ENCODE results near the gene INTS6. TPM values are rescaled to one million over a fixed set of nuclear protein-coding genes. Genes with fewer than 3 reads are reported as not detected.

INTS6 gene
- polyA plus RNA-seq, 1 donor (not counting 4 experiments of a cell fraction or from before 2014, with no cell fraction given): 44.2 TPM

DNA sequence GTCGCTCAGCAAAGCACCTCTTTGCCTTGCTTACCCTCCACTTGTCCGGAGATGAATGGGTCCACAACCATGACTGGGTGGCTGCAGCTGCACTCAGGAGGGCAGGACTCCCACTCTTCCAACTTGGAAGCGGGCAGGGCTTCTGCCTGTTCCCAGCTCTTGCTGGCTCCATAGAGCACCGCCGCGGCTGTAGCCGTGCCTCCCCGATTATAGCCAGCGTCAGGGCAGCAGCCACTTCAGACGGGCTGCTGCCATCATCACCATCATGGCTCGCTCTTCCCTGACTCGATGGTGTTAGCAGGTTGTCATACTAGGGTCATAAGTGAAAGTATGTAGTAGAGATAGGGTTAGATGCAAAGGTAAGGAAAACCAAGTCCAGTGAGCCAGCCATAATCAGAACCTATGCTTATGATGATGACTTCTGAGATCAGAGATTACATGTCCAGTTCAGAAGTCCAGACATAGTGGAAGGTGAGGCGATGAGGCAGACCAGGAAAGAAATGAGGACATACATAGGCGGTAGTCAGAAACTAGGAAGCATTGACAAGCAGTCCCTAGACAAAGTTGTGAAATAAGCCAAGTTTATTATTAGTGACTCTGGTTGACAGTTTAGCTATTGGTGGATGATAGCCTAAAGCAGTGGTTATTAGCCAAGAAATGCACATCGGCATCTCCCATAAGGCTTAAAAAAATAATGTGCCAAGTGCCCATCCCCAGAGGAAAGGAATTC, 4.4 kb upstream of the INTS6 start:
- dilution Hi-C loops (cut with MboI; ENCODE audit: extremely low pct_ligation_motif_present, low sequenced_read_pairs): no loop called here
- H3K9ac ChIP-seq (ENCODE audit: control insufficient read depth, extremely low read depth, insufficient read depth, low read length): no peak overlapping the region
- DNase-seq (ENCODE audit: low read depth, low spot score) (no peak), FAIRE-seq (no peak)
- peaks cover 7% of the 10 kb centered on the region for H3K79me2 ChIP-seq (ENCODE audit: control insufficient read depth, insufficient read depth, low read length)
- peaks cover 5% of the 10 kb centered on the region for H3K4me1 ChIP-seq (ENCODE audit: control insufficient read depth, extremely low read depth, insufficient read depth, low read length)
- H4K20me1 ChIP-seq (ENCODE audit: control insufficient read depth, extremely low read depth, insufficient read depth, low read length): no peaks in the 10 kb centered on the region
- H2AFZ ChIP-seq (ENCODE audit: control insufficient read depth, low read length): no peak overlapping the region
- no peak overlapping the region for H3K4me3 ChIP-seq (ENCODE audit: control insufficient read depth in 2 of 3, extremely low read depth in 1 of 3, insufficient read depth in 2 of 3, low read depth in 1 of 3, low read length in 3 of 3)
- no peak overlapping the region for H3K27ac ChIP-seq (ENCODE audit: control insufficient read depth, insufficient read depth, low read length)
- no peak for TF ChIP-seq EZH2 (IDR thresholded peaks at IDR 0.05; ENCODE audit: low read length)
- TF ChIP-seq, protein P1, sequence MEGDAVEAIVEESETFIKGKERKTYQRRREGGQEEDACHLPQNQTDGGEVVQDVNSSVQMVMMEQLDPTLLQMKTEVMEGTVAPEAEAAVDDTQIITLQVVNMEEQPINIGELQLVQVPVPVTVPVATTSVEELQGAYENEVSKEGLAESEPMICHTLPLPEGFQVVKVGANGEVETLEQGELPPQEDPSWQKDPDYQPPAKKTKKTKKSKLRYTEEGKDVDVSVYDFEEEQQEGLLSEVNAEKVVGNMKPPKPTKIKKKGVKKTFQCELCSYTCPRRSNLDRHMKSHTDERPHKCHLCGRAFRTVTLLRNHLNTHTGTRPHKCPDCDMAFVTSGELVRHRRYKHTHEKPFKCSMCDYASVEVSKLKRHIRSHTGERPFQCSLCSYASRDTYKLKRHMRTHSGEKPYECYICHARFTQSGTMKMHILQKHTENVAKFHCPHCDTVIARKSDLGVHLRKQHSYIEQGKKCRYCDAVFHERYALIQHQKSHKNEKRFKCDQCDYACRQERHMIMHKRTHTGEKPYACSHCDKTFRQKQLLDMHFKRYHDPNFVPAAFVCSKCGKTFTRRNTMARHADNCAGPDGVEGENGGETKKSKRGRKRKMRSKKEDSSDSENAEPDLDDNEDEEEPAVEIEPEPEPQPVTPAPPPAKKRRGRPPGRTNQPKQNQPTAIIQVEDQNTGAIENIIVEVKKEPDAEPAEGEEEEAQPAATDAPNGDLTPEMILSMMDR (optimal IDR thresholded peaks at IDR 0.05 in 1 of 3, IDR thresholded peaks at IDR 0.05 in 1 of 3, conservative IDR thresholded peaks at IDR 0.05 in 1 of 3; ENCODE audit: extremely low read depth in 1 of 3, insufficient read depth in 2 of 3, low read length in 3 of 3): no peak
- H3K4me2 ChIP-seq (ENCODE audit: control insufficient read depth, extremely low read depth, insufficient read depth, low read depth, low read length): no peak overlapping the region
- H3K27me3 ChIP-seq (ENCODE audit: control insufficient read depth, extremely low read depth, insufficient read depth, low read length): no peaks in the 10 kb centered on the region
- H3K36me3 ChIP-seq (ENCODE audit: control insufficient read depth in 2 of 2, extremely low read depth in 1 of 2, insufficient read depth in 2 of 2, low read length in 2 of 2): peaks cover 0 to 8% of the 10 kb centered on the region in 2 experiments
- H3K9me3 ChIP-seq (ENCODE audit: control insufficient read depth, low read depth, low read length): no peaks in the 10 kb centered on the region
- no peaks in the 10 kb centered on the region for H3K9me1 ChIP-seq (ENCODE audit: control insufficient read depth, extremely low read depth, insufficient read depth, low read length)

DNA sequence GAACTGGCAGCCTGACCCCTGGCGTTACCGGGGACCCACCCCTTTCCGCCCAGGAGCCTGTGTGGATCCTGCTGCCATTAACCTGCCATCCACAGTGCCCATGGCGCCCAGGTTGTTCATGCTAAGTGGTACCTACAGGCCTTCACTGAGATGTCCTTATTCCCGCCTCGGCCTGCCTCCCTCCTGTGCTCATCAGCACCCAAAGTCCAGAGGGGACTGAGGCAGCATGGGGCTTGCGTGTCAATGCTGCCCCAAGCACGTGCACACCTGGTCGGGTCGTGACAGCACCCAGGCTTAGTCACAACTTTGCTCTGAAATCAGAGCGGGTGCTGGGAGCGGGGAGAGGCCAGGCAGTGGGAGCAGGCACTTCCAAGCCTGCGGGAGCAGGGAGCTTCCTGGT, 3.7 kb upstream of the INTS6 start:
- Histone ChIP-seq H3K9me3 (ENCODE audit: control insufficient read depth, low read depth, low read length) (no peaks in the 10 kb centered on the region), H3K27me3 (ENCODE audit: control insufficient read depth, extremely low read depth, insufficient read depth, low read length) (no peaks in the 10 kb centered on the region), H2AFZ (ENCODE audit: control insufficient read depth, low read length) (no peak overlapping the region), H3K9me1 (ENCODE audit: control insufficient read depth, extremely low read depth, insufficient read depth, low read length) (no peaks in the 10 kb centered on the region), H3K4me1 (ENCODE audit: control insufficient read depth, extremely low read depth, insufficient read depth, low read length) (peaks cover 5% of the 10 kb centered on the region), H3K79me2 (ENCODE audit: control insufficient read depth, insufficient read depth, low read length) (peaks cover 10% of the 10 kb centered on the region), H3K27ac (ENCODE audit: control insufficient read depth, insufficient read depth, low read length) (no peak overlapping the region), H4K20me1 (ENCODE audit: control insufficient read depth, extremely low read depth, insufficient read depth, low read length) (no peaks in the 10 kb centered on the region), H3K9ac (ENCODE audit: control insufficient read depth, extremely low read depth, insufficient read depth, low read length) (no peak overlapping the region), H3K4me2 (ENCODE audit: control insufficient read depth, extremely low read depth, insufficient read depth, low read depth, low read length) (no peak overlapping the region), H3K36me3 (ENCODE audit: control insufficient read depth in 2 of 2, extremely low read depth in 1 of 2, insufficient read depth in 2 of 2, low read length in 2 of 2) (peaks cover 0 to 8% of the 10 kb centered on the region in 2 experiments), H3K4me3 (ENCODE audit: control insufficient read depth in 2 of 3, extremely low read depth in 1 of 3, insufficient read depth in 2 of 3, low read depth in 1 of 3, low read length in 3 of 3) (no peak overlapping the region)
- dilution Hi-C loops (cut with MboI; ENCODE audit: extremely low pct_ligation_motif_present, low sequenced_read_pairs): no loop called here
- FAIRE-seq: no peak
- no peak for DNase-seq (ENCODE audit: low read depth, low spot score)
- TF ChIP-seq EZH2 (IDR thresholded peaks at IDR 0.05; ENCODE audit: low read length): no peak

All from keratinocyte (primary cell).